PFSK-1 (cell line): ENCODE results near the gene FAM53B.

Experiments
- POLR2AphosphoS5 ChIP-seq: IDR thresholded peaks from 2 replicates; pipeline ENCODE4 v1.6.1; 2012; ENCODE audit warnings: low read depth, mild to moderate bottlenecking, control low read depth, low read length, moderate library complexity
- TAF1 ChIP-seq: IDR thresholded peaks from 2 replicates; pipeline ENCODE4 v1.6.1; 2012; ENCODE audit warnings: low read length, control low read depth, borderline replicate concordance; ENCODE audit not compliant: insufficient read depth

GRCh38 chr10:124695259-124695658, 48.9 kb downstream of the FAM53B start:
- no peak for TF ChIP-seq POLR2AphosphoS5
- TF ChIP-seq TAF1: no peak
